ENCODE measurements around the gene CDK18.

DNA sequence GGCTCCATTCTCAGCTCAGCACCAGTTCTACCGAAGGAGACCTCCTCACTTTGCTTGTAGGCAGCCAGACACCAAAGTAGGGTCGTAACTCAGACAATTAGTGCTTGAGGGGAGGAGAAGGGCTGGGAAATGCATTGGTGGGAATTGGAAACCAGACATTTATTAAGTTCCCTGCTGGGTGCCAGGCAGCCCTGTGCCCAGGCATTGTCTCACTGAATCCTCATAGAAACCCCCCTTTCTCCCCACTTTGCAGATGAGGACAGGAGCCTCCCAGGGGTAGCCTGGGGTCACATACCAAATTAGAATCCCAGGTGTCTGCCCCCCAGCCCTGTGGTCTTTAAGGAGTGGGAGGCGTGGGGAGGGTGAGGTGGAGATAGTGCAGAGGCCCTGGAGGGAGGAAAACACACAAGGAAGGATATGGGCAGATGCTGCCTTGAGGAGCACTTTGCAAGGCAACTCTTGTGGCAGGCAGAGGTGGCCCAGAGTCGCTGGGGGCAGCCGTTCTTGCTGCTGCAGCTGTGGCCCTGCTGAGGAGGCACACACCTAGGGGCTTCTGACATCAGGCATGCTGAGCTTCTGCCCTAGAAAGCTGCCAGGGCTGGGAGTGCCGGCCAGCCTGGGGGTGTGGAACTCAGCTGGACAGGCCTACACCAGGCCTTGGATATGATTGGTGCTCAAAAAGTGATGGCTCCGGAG, 29.4 kb downstream of the CDK18 start:
- TF ChIP-seq, protein P1, sequence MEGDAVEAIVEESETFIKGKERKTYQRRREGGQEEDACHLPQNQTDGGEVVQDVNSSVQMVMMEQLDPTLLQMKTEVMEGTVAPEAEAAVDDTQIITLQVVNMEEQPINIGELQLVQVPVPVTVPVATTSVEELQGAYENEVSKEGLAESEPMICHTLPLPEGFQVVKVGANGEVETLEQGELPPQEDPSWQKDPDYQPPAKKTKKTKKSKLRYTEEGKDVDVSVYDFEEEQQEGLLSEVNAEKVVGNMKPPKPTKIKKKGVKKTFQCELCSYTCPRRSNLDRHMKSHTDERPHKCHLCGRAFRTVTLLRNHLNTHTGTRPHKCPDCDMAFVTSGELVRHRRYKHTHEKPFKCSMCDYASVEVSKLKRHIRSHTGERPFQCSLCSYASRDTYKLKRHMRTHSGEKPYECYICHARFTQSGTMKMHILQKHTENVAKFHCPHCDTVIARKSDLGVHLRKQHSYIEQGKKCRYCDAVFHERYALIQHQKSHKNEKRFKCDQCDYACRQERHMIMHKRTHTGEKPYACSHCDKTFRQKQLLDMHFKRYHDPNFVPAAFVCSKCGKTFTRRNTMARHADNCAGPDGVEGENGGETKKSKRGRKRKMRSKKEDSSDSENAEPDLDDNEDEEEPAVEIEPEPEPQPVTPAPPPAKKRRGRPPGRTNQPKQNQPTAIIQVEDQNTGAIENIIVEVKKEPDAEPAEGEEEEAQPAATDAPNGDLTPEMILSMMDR (IDR thresholded peaks at IDR 0.05) = no peak
- no peak for TF ChIP-seq POLR2A (IDR thresholded peaks at IDR 0.05)
